ENCODE data around the gene PTX3.

PTX3 gene

GRCh38 chr3:157443905-157444796, 7.5 kb downstream of the PTX3 start:
- Mint-ChIP-seq H3K4me3 (no peak overlapping the region), H3K4me1 (no peaks in the 10 kb centered on the region), H3K27me3 (peaks cover 7% of the 10 kb centered on the region), H3K36me3 (no peaks in the 10 kb centered on the region), H3K27ac (no peak overlapping the region), H3K9me3 (no peaks in the 10 kb centered on the region)
- CTCF ChIA-PET = no interaction called here
- no peak for DNase-seq

- Mint-ChIP-seq H3K4me1 (no peaks in the 10 kb centered on the region), H3K4me3 (no peak overlapping the region), H3K27ac (no peak overlapping the region), H3K9me3 (no peaks in the 10 kb centered on the region), H3K36me3 (no peaks in the 10 kb centered on the region), H3K27me3 (peaks cover under 1% of the 10 kb centered on the region)
- DNase-seq = no peak
- CTCF ChIA-PET = no interaction called here
These were observed 8.1 kb downstream of the PTX3 start for GRCh38 chr3:157444797-157445184.

GRCh38 chr3:157445857-157446256, 9.2 kb downstream of the PTX3 start:
- no peak for DNase-seq
- Mint-ChIP-seq H3K4me3 (no peak overlapping the region), H3K9me3 (no peaks in the 10 kb centered on the region), H3K36me3 (no peaks in the 10 kb centered on the region), H3K27ac (no peak overlapping the region), H3K4me1 (no peaks in the 10 kb centered on the region), H3K27me3 (no peaks in the 10 kb centered on the region)
- CTCF ChIA-PET = no interaction called here

GRCh38 chr3:157447026-157447694, 10.5 kb downstream of the PTX3 start:
- H3K4me3 Mint-ChIP-seq = no peak overlapping the region
- CTCF ChIA-PET = no interaction called here

GRCh38 chr3:157452097-157452496, 15.4 kb downstream of the PTX3 start:
- Mint-ChIP-seq H3K4me3 (no peak overlapping the region), H3K27me3 (peaks cover 4% of the 10 kb centered on the region), H3K4me1 (no peaks in the 10 kb centered on the region), H3K36me3 (no peaks in the 10 kb centered on the region), H3K27ac (no peak overlapping the region), H3K9me3 (no peaks in the 10 kb centered on the region)
- no peak for DNase-seq
- CTCF ChIA-PET = no interaction called here

More at GRCh38 chr3:157447026-157447694, 10.5 kb downstream of the PTX3 start:
- Mint-ChIP-seq H3K27ac (no peak overlapping the region), H3K36me3 (no peaks in the 10 kb centered on the region), H3K4me1 (no peaks in the 10 kb centered on the region), H3K9me3 (no peaks in the 10 kb centered on the region), H3K27me3 (no peaks in the 10 kb centered on the region)
- DNase-seq = no peak

- Mint-ChIP-seq H3K36me3 (no peaks in the 10 kb centered on the region), H3K9me3 (no peaks in the 10 kb centered on the region), H3K4me3 (no peak overlapping the region), H3K27me3 (peaks cover 4% of the 10 kb centered on the region), H3K27ac (no peak overlapping the region), H3K4me1 (no peaks in the 10 kb centered on the region)
- no peak for DNase-seq
- CTCF ChIA-PET = no interaction called here
These were observed 17.2 kb downstream of the PTX3 start for GRCh38 chr3:157453824-157454223.

GRCh38 chr3:157459706-157460105, 23.1 kb downstream of the PTX3 start:
- H3K4me3 Mint-ChIP-seq = no peak overlapping the region
- H3K36me3 Mint-ChIP-seq = no peaks in the 10 kb centered on the region
- no peak for DNase-seq
- H3K9me3 Mint-ChIP-seq = no peaks in the 10 kb centered on the region
- H3K4me1 Mint-ChIP-seq = no peaks in the 10 kb centered on the region
- CTCF ChIA-PET = no interaction called here
- peaks cover 5% of the 10 kb centered on the region for H3K27me3 Mint-ChIP-seq
- H3K27ac Mint-ChIP-seq = no peak overlapping the region

- H3K27me3 Mint-ChIP-seq = peaks cover 5% of the 10 kb centered on the region
- H3K4me3 Mint-ChIP-seq = no peak overlapping the region
- no peaks in the 10 kb centered on the region for H3K9me3 Mint-ChIP-seq
- H3K27ac Mint-ChIP-seq = no peak overlapping the region
- H3K4me1 Mint-ChIP-seq = no peaks in the 10 kb centered on the region
- DNase-seq = no peak
- CTCF ChIA-PET = no interaction called here
- no peaks in the 10 kb centered on the region for H3K36me3 Mint-ChIP-seq
These were observed 23.6 kb downstream of the PTX3 start for GRCh38 chr3:157460253-157460652.

GRCh38 chr3:157463816-157464215, 27.2 kb downstream of the PTX3 start:
- CTCF ChIA-PET = no interaction called here
- no peak overlapping the region for H3K27ac Mint-ChIP-seq
- no peaks in the 10 kb centered on the region for H3K4me1 Mint-ChIP-seq
- no peaks in the 10 kb centered on the region for H3K36me3 Mint-ChIP-seq
- H3K27me3 Mint-ChIP-seq = peaks cover 5% of the 10 kb centered on the region
- DNase-seq = no peak
- no peaks in the 10 kb centered on the region for H3K9me3 Mint-ChIP-seq
- no peak overlapping the region for H3K4me3 Mint-ChIP-seq

- no peak for DNase-seq
- Mint-ChIP-seq H3K9me3 (no peaks in the 10 kb centered on the region), H3K36me3 (no peaks in the 10 kb centered on the region), H3K27ac (no peak overlapping the region), H3K27me3 (no peaks in the 10 kb centered on the region), H3K4me1 (no peaks in the 10 kb centered on the region), H3K4me3 (no peak overlapping the region)
- CTCF ChIA-PET = interaction anchor here (0.9 kb wide), 1 partner anchor 142 kb away, joined by 3 read pairs; no protein-coding TSS in a partner anchor
These were observed 27.7 kb downstream of the PTX3 start for GRCh38 chr3:157464321-157464720.

GRCh38 chr3:157465741-157466140, 29.1 kb downstream of the PTX3 start:
- no peaks in the 10 kb centered on the region for H3K9me3 Mint-ChIP-seq
- no peak overlapping the region for H3K27ac Mint-ChIP-seq
- no peak for DNase-seq
- CTCF ChIA-PET = no interaction called here
- H3K4me3 Mint-ChIP-seq = no peak overlapping the region
- no peaks in the 10 kb centered on the region for H3K36me3 Mint-ChIP-seq
- H3K27me3 Mint-ChIP-seq = no peaks in the 10 kb centered on the region
- no peaks in the 10 kb centered on the region for H3K4me1 Mint-ChIP-seq

- no peaks in the 10 kb centered on the region for H3K27me3 Mint-ChIP-seq
- H3K9me3 Mint-ChIP-seq = no peaks in the 10 kb centered on the region
- CTCF ChIA-PET = interaction anchor here (0.6 kb wide), 1 partner anchor 31 kb away, joined by 3 read pairs; the partner anchor contains the start of gene PTX3
- DNase-seq = no peak
- no peaks in the 10 kb centered on the region for H3K36me3 Mint-ChIP-seq
- no peak overlapping the region for H3K4me3 Mint-ChIP-seq
- no peak overlapping the region for H3K27ac Mint-ChIP-seq
- no peaks in the 10 kb centered on the region for H3K4me1 Mint-ChIP-seq
These were observed 30.6 kb downstream of the PTX3 start for GRCh38 chr3:157467200-157467599.

- no peak for DNase-seq
- Mint-ChIP-seq H3K4me3 (no peak overlapping the region), H3K36me3 (no peaks in the 10 kb centered on the region), H3K27me3 (no peaks in the 10 kb centered on the region), H3K9me3 (no peaks in the 10 kb centered on the region), H3K4me1 (no peaks in the 10 kb centered on the region), H3K27ac (no peak overlapping the region)
- CTCF ChIA-PET = no interaction called here
These were observed 33.1 kb downstream of the PTX3 start for GRCh38 chr3:157469561-157470294.

GRCh38 chr3:157471064-157471463, 34.4 kb downstream of the PTX3 start:
- DNase-seq = no peak
- no peak overlapping the region for H3K27ac Mint-ChIP-seq
- no peaks in the 10 kb centered on the region for H3K4me1 Mint-ChIP-seq
- CTCF ChIA-PET = no interaction called here
- no peaks in the 10 kb centered on the region for H3K9me3 Mint-ChIP-seq
- no peaks in the 10 kb centered on the region for H3K36me3 Mint-ChIP-seq
- no peaks in the 10 kb centered on the region for H3K27me3 Mint-ChIP-seq
- no peak overlapping the region for H3K4me3 Mint-ChIP-seq
